GM04503 (cell line): ENCODE results near the gene CASK.

ENCODE experiments used
- DNase-seq: peaks from one replicate; pipeline ENCODE4 v3.0.0-alpha.2; 2012; ENCODE audit warnings: low read depth

Gene CASK

DNA sequence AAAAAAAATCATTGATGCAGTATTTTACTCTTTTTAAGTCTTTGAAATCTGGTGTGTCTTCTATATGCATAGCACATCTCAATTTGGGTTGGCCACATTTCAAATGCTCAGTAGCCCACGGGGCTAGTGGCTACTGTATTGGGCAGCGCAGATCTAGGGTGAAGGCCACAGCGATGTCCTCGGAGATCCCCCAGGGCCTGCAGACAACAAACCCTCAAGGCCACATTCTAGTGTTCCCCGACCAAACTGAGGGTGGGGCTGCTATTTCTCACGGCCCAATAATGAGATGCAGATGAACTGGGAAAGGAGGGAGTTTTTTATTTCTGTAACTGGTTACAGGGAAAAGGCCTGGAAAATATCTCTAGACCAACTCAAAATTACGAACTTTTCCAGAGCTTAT is 452.6 kb downstream of the CASK start:
- DNase-seq, result no peak

GRCh38 chrX:41468647-41469323 is 454.6 kb downstream of the CASK start:
- DNase-seq, result no peak
